Measurements from ENCODE around the gene TEX264. TPM values are rescaled to one million over a fixed set of nuclear protein-coding genes. Genes with fewer than 3 reads are reported as not detected.

TEX264 gene
- total RNA-seq, 1 experiment from 2014 or later: 44.3 TPM

GRCh38 chr3:51677358-51677757 is 6.3 kb downstream of the TEX264 start:
- H3K79me2 ChIP-seq (ENCODE audit: low read depth): no peaks in the 10 kb centered on the region
- BruUV-seq (replicated peaks): no TSS peak
- no peaks in the 10 kb centered on the region; the same call in 1 of the 2 replicates for H3K4me1 ChIP-seq (replicated peaks; ENCODE audit: insufficient read depth)
- H3K9me3 ChIP-seq (ENCODE audit: insufficient read depth, low read depth): no peaks in the 10 kb centered on the region
- H3K9me2 ChIP-seq (ENCODE audit: insufficient read depth): no peaks in the 10 kb centered on the region
- no peaks in the 10 kb centered on the region for H3K27me3 ChIP-seq (ENCODE audit: insufficient read depth, low read depth)
- no peak overlapping the region for H3K4me2 ChIP-seq
- DNase-seq: no peak
- no peak overlapping the region for H3K4me3 ChIP-seq
- ChIA-PET POLR2A (ENCODE audit: unreplicated experiment) (no interaction called here), CTCF (no interaction called here)
- no peak overlapping the region for H3K27ac ChIP-seq
- intact Hi-C loops (cut with micrococcal nuclease; ENCODE audit: unreplicated experiment): no loop called here
- no peak for TF ChIP-seq CTCF (conservative IDR thresholded peaks at IDR 0.05)
- TF ChIP-seq EZH2 (IDR thresholded peaks at IDR 0.05; ENCODE audit: low read depth): no peak
- no peaks in the 10 kb centered on the region for H3F3A ChIP-seq (ENCODE audit: insufficient read depth, low read depth)
- H2AFZ ChIP-seq: no peak overlapping the region
- H3K36me3 ChIP-seq (ENCODE audit: low read depth): no peaks in the 10 kb centered on the region
- H4K20me1 ChIP-seq (ENCODE audit: insufficient read depth): peaks cover 2% of the 10 kb centered on the region; the same call in 1 of the 2 replicates

- H3K9me2 ChIP-seq (ENCODE audit: insufficient read depth): no peaks in the 10 kb centered on the region
- CTCF ChIA-PET: no interaction called here
Measured at GRCh38 chr3:51678186-51678585, 7.1 kb downstream of the TEX264 start.

GRCh38 chr3:51678641-51679040 is 7.6 kb downstream of the TEX264 start:
- no peaks in the 10 kb centered on the region for H3K4me1 ChIP-seq (replicated peaks; ENCODE audit: insufficient read depth)
- POLR2A ChIA-PET (ENCODE audit: unreplicated experiment): no interaction called here
- no peaks in the 10 kb centered on the region for H3K79me2 ChIP-seq (ENCODE audit: low read depth)
- no peak overlapping the region for H3K27ac ChIP-seq
- H3F3A ChIP-seq (ENCODE audit: insufficient read depth, low read depth): no peaks in the 10 kb centered on the region
- TF ChIP-seq CTCF (conservative IDR thresholded peaks at IDR 0.05) (no peak), EZH2 (IDR thresholded peaks at IDR 0.05; ENCODE audit: low read depth) (no peak)
- H3K4me3 ChIP-seq: no peak overlapping the region
- DNase-seq: no peak
- peaks cover 5% of the 10 kb centered on the region; the same call in 1 of the 2 replicates for H4K20me1 ChIP-seq (ENCODE audit: insufficient read depth)
- CTCF ChIA-PET: no interaction called here
- BruUV-seq (replicated peaks): no TSS peak
- H3K36me3 ChIP-seq (ENCODE audit: low read depth): no peaks in the 10 kb centered on the region
- H3K4me2 ChIP-seq: no peak overlapping the region
- H2AFZ ChIP-seq: no peak overlapping the region
- H3K9me3 ChIP-seq (ENCODE audit: insufficient read depth, low read depth): no peaks in the 10 kb centered on the region
- H3K9me2 ChIP-seq (ENCODE audit: insufficient read depth): no peaks in the 10 kb centered on the region
- no peaks in the 10 kb centered on the region for H3K27me3 ChIP-seq (ENCODE audit: insufficient read depth, low read depth)
- intact Hi-C loops (cut with micrococcal nuclease; ENCODE audit: unreplicated experiment): no loop called here

More at GRCh38 chr3:51678186-51678585, 7.1 kb downstream of the TEX264 start:
- no peak for TF ChIP-seq CTCF (conservative IDR thresholded peaks at IDR 0.05)
- TF ChIP-seq EZH2 (IDR thresholded peaks at IDR 0.05; ENCODE audit: low read depth): no peak
- Histone ChIP-seq H2AFZ (no peak overlapping the region), H3K4me1 (replicated peaks; ENCODE audit: insufficient read depth) (no peaks in the 10 kb centered on the region), H3K27me3 (ENCODE audit: insufficient read depth, low read depth) (no peaks in the 10 kb centered on the region), H3K4me3 (no peak overlapping the region), H3K79me2 (ENCODE audit: low read depth) (no peaks in the 10 kb centered on the region), H3K4me2 (no peak overlapping the region), H3K36me3 (ENCODE audit: low read depth) (no peaks in the 10 kb centered on the region), H3K9me3 (ENCODE audit: insufficient read depth, low read depth) (no peaks in the 10 kb centered on the region), H4K20me1 (ENCODE audit: insufficient read depth) (peaks cover 5% of the 10 kb centered on the region; the same call in 1 of the 2 replicates), H3K27ac (no peak overlapping the region), H3F3A (ENCODE audit: insufficient read depth, low read depth) (no peaks in the 10 kb centered on the region)
- no TSS peak for BruUV-seq (replicated peaks)
- DNase-seq: no peak
- POLR2A ChIA-PET (ENCODE audit: unreplicated experiment): no interaction called here
- intact Hi-C loops (cut with micrococcal nuclease; ENCODE audit: unreplicated experiment): no loop called here

Data from PC-9 (cell line).